IMR-90 (cell line): ENCODE results near the gene SPATA13.

ENCODE experiments used
- BHLHE40 ChIP-seq: fragments of 150-350 bp; IDR thresholded peaks from 2 replicates; pipeline ENCODE4 v1.6.1; 2016; ENCODE audit warnings: mild to moderate bottlenecking, low read depth, low read length
- CEBPB ChIP-seq: IDR thresholded peaks from 2 replicates; pipeline ENCODE4 v1.6.1; 2012; ENCODE audit warnings: low read depth, low read length, improper control_type of control experiment
- CTCF ChIP-seq: conservative IDR thresholded peaks from 2 replicates; pipeline ENCODE4 v1.5.1; 2012; ENCODE audit warnings: mild to moderate bottlenecking, low read depth, low read length, improper control_type of control experiment
- FOS ChIP-seq: fragments of 150-350 bp; IDR thresholded peaks from 2 replicates; pipeline ENCODE4 v1.6.1; 2016; ENCODE audit warnings: low read depth, low read length
- MXI1 ChIP-seq: IDR thresholded peaks from 2 replicates; pipeline ENCODE4 v1.6.1; 2012; ENCODE audit warnings: low read depth, mild to moderate bottlenecking, low read length, moderate library complexity, borderline replicate concordance
- POLR2A ChIP-seq: IDR thresholded peaks from 2 replicates; pipeline ENCODE4 v1.6.1; 2012; ENCODE audit warnings: mild to moderate bottlenecking, low read depth, low read length
- RCOR1 ChIP-seq: IDR thresholded peaks from 2 replicates; pipeline ENCODE4 v1.6.1; 2012; ENCODE audit warnings: mild to moderate bottlenecking, low read length, improper control_type of control experiment; ENCODE audit not compliant: insufficient replicate concordance
- SMC3 ChIP-seq: fragments of 150-350 bp; IDR thresholded peaks from 2 replicates; pipeline ENCODE4 v1.6.1; 2016; ENCODE audit warnings: low read depth, mild to moderate bottlenecking, antibody characterized with exemption, low read length, moderate library complexity
- USF2 ChIP-seq: fragments of 150-350 bp; IDR thresholded peaks from 2 replicates; pipeline ENCODE4 v1.6.1; 2017; ENCODE audit warnings: mild to moderate bottlenecking, antibody characterized with exemption, low read length, low read depth

- TF ChIP-seq SMC3: no peak
- TF ChIP-seq POLR2A: no peak
- no peak for TF ChIP-seq USF2
- no peak for TF ChIP-seq BHLHE40
- no peak for TF ChIP-seq FOS
- no peak for TF ChIP-seq CTCF
- TF ChIP-seq MXI1: no peak
- no peak for TF ChIP-seq CEBPB
- no peak for TF ChIP-seq RCOR1
Measured at GRCh38 chr13:24351423-24351822, 190.9 kb downstream of the SPATA13 start.
